Measurements from ENCODE around the gene CAPN10. TPM values are rescaled to one million over a fixed set of nuclear protein-coding genes. Genes with fewer than 3 reads are reported as not detected.

The CAPN10 gene
- total RNA-seq, 1 donor from 2014 or later, result 24.9 TPM

- no peak overlapping the region for H3K27ac ChIP-seq (ENCODE audit: low read depth, low read length)
- H3K36me3 ChIP-seq (ENCODE audit: insufficient read depth, low read length), result no peaks in the 10 kb centered on the region
- H3K9me3 Mint-ChIP-seq (ENCODE audit: unreplicated experiment), result no peaks in the 10 kb centered on the region
- no peak overlapping the region for H3K9ac ChIP-seq (ENCODE audit: low read length)
- no peaks in the 10 kb centered on the region for H3K9me3 ChIP-seq (ENCODE audit: insufficient read depth, low read depth, low read length)
- H3K27ac Mint-ChIP-seq (ENCODE audit: unreplicated experiment), result no peak overlapping the region
- peaks cover 6% of the 10 kb centered on the region for H3K79me2 ChIP-seq (ENCODE audit: insufficient read depth, low read length)
- H2AFZ ChIP-seq (ENCODE audit: low read depth, low read length), result no peak overlapping the region
- H3K27me3 Mint-ChIP-seq (ENCODE audit: low read depth, unreplicated experiment), result no peaks in the 10 kb centered on the region
- H3K4me3 ChIP-seq (ENCODE audit: insufficient read depth, low read depth, low read length), result no peak overlapping the region
- FAIRE-seq, result no peak
- peaks cover 3% of the 10 kb centered on the region for H3K4me1 ChIP-seq (ENCODE audit: insufficient read depth, low read length)
- no peak for DNase-seq (ENCODE audit: low read depth)
- H3K36me3 Mint-ChIP-seq (ENCODE audit: low read depth, unreplicated experiment), result no peaks in the 10 kb centered on the region
- peaks cover under 1% of the 10 kb centered on the region for H3K4me1 Mint-ChIP-seq (ENCODE audit: low read depth, unreplicated experiment)
- H4K20me1 ChIP-seq (ENCODE audit: insufficient read depth, low read length), result peaks cover 29% of the 10 kb centered on the region
- no peaks in the 10 kb centered on the region for H3K27me3 ChIP-seq (ENCODE audit: insufficient read depth, low read length)
- TF ChIP-seq CTCF (IDR thresholded peaks at IDR 0.05; ENCODE audit: insufficient read depth, low read depth, low read length), result no peak
- no peak for TF ChIP-seq EZH2 (IDR thresholded peaks at IDR 0.05; ENCODE audit: insufficient read depth, low read length)
- H3K4me2 ChIP-seq (ENCODE audit: low read length), result no peak overlapping the region
- H3K4me3 Mint-ChIP-seq (ENCODE audit: unreplicated experiment), result no peak overlapping the region
Observed at GRCh38 chr2:240574386-240575100, 12.0 kb upstream of the CAPN10 start.

- TF ChIP-seq EZH2 (IDR thresholded peaks at IDR 0.05; ENCODE audit: insufficient read depth, low read length), result no peak
- no peak for TF ChIP-seq CTCF (IDR thresholded peaks at IDR 0.05; ENCODE audit: insufficient read depth, low read depth, low read length)
- no peak for DNase-seq (ENCODE audit: low read depth)
- Mint-ChIP-seq H3K27ac (ENCODE audit: unreplicated experiment) (no peak overlapping the region), H3K27me3 (ENCODE audit: low read depth, unreplicated experiment) (no peaks in the 10 kb centered on the region), H3K9me3 (ENCODE audit: unreplicated experiment) (no peaks in the 10 kb centered on the region), H3K4me3 (ENCODE audit: unreplicated experiment) (no peak overlapping the region), H3K36me3 (ENCODE audit: low read depth, unreplicated experiment) (peaks cover 2% of the 10 kb centered on the region), H3K4me1 (ENCODE audit: low read depth, unreplicated experiment) (peaks cover 8% of the 10 kb centered on the region)
- no peak overlapping the region for H3K4me3 ChIP-seq (ENCODE audit: insufficient read depth, low read depth, low read length)
- H3K27me3 ChIP-seq (ENCODE audit: insufficient read depth, low read length), result no peaks in the 10 kb centered on the region
- no peak overlapping the region for H3K9ac ChIP-seq (ENCODE audit: low read length)
- H3K79me2 ChIP-seq (ENCODE audit: insufficient read depth, low read length), result peaks cover 4% of the 10 kb centered on the region
- no peak for FAIRE-seq
- H2AFZ ChIP-seq (ENCODE audit: low read depth, low read length), result no peak overlapping the region
- H3K9me3 ChIP-seq (ENCODE audit: insufficient read depth, low read depth, low read length), result no peaks in the 10 kb centered on the region
- H3K4me2 ChIP-seq (ENCODE audit: low read length), result no peak overlapping the region
- H3K4me1 ChIP-seq (ENCODE audit: insufficient read depth, low read length), result peaks cover 10% of the 10 kb centered on the region
- H3K36me3 ChIP-seq (ENCODE audit: insufficient read depth, low read length), result no peaks in the 10 kb centered on the region
- H4K20me1 ChIP-seq (ENCODE audit: insufficient read depth, low read length), result peaks cover 29% of the 10 kb centered on the region
- no peak overlapping the region for H3K27ac ChIP-seq (ENCODE audit: low read depth, low read length)
Observed at GRCh38 chr2:240575101-240575965, 11.2 kb upstream of the CAPN10 start.
